Keratinocyte (primary cell): Measurements from ENCODE around the gene PAQR4. TPM values are rescaled to one million over a fixed set of nuclear protein-coding genes. Genes with fewer than 3 reads are reported as not detected.

Experiments used
- DNase-seq: peaks from one replicate; pipeline ENCODE4 v3.0.0-alpha.2; 2011; ENCODE audit warnings: low read depth, missing footprints, low spot score
- FAIRE-seq: peaks from 2 replicates; lab custom pipeline; 2011; peaks lifted over from hg19 to GRCh38; lab: Jason Lieb, UNC
- H2AFZ ChIP-seq: 2 replicates; pipeline ENCODE4 v1.6.0; 2012; ENCODE audit warnings: low read length, control low read depth, inconsistent platforms; ENCODE audit not compliant: control insufficient read depth
- H3K27ac ChIP-seq: 2 replicates; pipeline ENCODE4 v1.5.1; 2011; ENCODE audit warnings: low read length; ENCODE audit not compliant: control insufficient read depth, insufficient read depth
- H3K27me3 ChIP-seq: 3 replicates; pipeline ENCODE4 v1.6.0; 2011; ENCODE audit warnings: low read length; ENCODE audit not compliant: control insufficient read depth, insufficient read depth; ENCODE audit errors: extremely low read depth
- H3K36me3 ChIP-seq, 2 experiments: 2 replicates in 1 of 2; 3 replicates in 1 of 2; pipeline ENCODE4 v1.5.1; 2011; ENCODE audit warnings: low read length in 2 of 2, mild to moderate bottlenecking in 1 of 2; ENCODE audit not compliant: control insufficient read depth in 2 of 2, insufficient read depth in 2 of 2; ENCODE audit errors: extremely low read depth in 1 of 2
- H3K4me1 ChIP-seq: 3 replicates; pipeline ENCODE4 v1.5.1; 2011; ENCODE audit warnings: low read length; ENCODE audit not compliant: control insufficient read depth, insufficient read depth; ENCODE audit errors: extremely low read depth
- H3K4me2 ChIP-seq: 3 replicates; pipeline ENCODE4 v1.6.0; 2011; ENCODE audit warnings: low read depth, low read length; ENCODE audit not compliant: control insufficient read depth, insufficient read depth; ENCODE audit errors: extremely low read depth
- H3K4me3 ChIP-seq, 3 experiments: fragments of 200-600 bp in 1 of 3; sonication (generic) in 1 of 3; 2 replicates in 2 of 3; 3 replicates in 1 of 3; pipeline ENCODE4 v1.5.1; 2011 to 2016; ENCODE audit warnings: low read length in 3 of 3, mild to moderate bottlenecking in 3 of 3, control low read depth in 2 of 3, inconsistent platforms in 1 of 3, low read depth in 1 of 3, mixed read lengths in 1 of 3, mixed run types in 1 of 3, moderate library complexity in 1 of 3; ENCODE audit not compliant: control insufficient read depth in 2 of 3, insufficient read depth in 2 of 3; ENCODE audit errors: extremely low read depth in 1 of 3
- H3K79me2 ChIP-seq: 2 replicates; pipeline ENCODE4 v1.6.0; 2012; ENCODE audit warnings: low read length; ENCODE audit not compliant: control insufficient read depth, insufficient read depth
- H3K9ac ChIP-seq: 3 replicates; pipeline ENCODE4 v1.6.0; 2011; ENCODE audit warnings: low read length; ENCODE audit not compliant: control insufficient read depth, insufficient read depth; ENCODE audit errors: extremely low read depth
- H3K9me1 ChIP-seq: 3 replicates; pipeline ENCODE4 v1.6.0; 2011; ENCODE audit warnings: low read length; ENCODE audit not compliant: control insufficient read depth, insufficient read depth; ENCODE audit errors: extremely low read depth
- H3K9me3 ChIP-seq: 2 replicates; pipeline ENCODE4 v1.5.1; 2012; ENCODE audit warnings: low read depth, low read length; ENCODE audit not compliant: control insufficient read depth
- H4K20me1 ChIP-seq: 3 replicates; pipeline ENCODE4 v1.6.0; 2011; ENCODE audit warnings: low read length; ENCODE audit not compliant: control insufficient read depth, insufficient read depth; ENCODE audit errors: extremely low read depth
- CTCF ChIP-seq, 3 experiments: IDR thresholded peaks in 1 of 3; conservative IDR thresholded peaks in 1 of 3; optimal IDR thresholded peaks in 1 of 3; 2 replicates in 2 of 3; 3 replicates in 1 of 3; pipeline versions ENCODE3 to v1.5.1; 2011; ENCODE audit warnings: low read length in 3 of 3, mild to moderate bottlenecking in 3 of 3, moderate library complexity in 2 of 3, control low read depth in 1 of 3, inconsistent platforms in 1 of 3; ENCODE audit not compliant: insufficient read depth in 2 of 3; ENCODE audit errors: extremely low read depth in 1 of 3
- EZH2 ChIP-seq: IDR thresholded peaks from one replicate; pipeline ENCODE4 v1.6.1; 2012; ENCODE audit warnings: inconsistent platforms, mild to moderate bottlenecking, low read length, moderate library complexity
- dilution Hi-C: fragments of 300-500 bp; cut with MboI; formaldehyde crosslinking; loops from one replicate; pipeline ENCODE4 v1.7.0; 2020; ENCODE audit warnings: low sequenced_read_pairs; ENCODE audit not compliant: extremely low pct_ligation_motif_present
- polyA plus RNA-seq, 5 experiments: library from polyadenylated mRNA; depleted of rRNA in 3 of 5; stranded (reverse) in 3 of 5; stranded (forward) in 1 of 5; unstranded in 1 of 5; fragments of >200 nt; gene quantifications; 1 replicate in 1 of 5; 2 replicates in 3 of 5; 3 replicates in 1 of 5; pipeline versions ENCODE4 v1.2.1 to v1.2.3, GENCODE V29; 2011 to 2012; ENCODE audit warnings: missing spikeins in 2 of 5, low read depth in 1 of 5, low replicate concordance in 1 of 5

PAQR4 gene
- polyA plus RNA-seq, 1 donor (not counting 4 experiments of a cell fraction or from before 2014, with no cell fraction given), result 16.8 TPM

GRCh38 chr16:3008690-3009037, 39.5 kb downstream of the PAQR4 start:
- Histone ChIP-seq H3K36me3 (no peaks in the 10 kb centered on the region), H3K79me2 (no peaks in the 10 kb centered on the region), H3K27ac (no peak overlapping the region), H2AFZ (no peak overlapping the region), H3K4me3 (no peak overlapping the region), H4K20me1 (no peaks in the 10 kb centered on the region), H3K4me1 (peaks cover 14% of the 10 kb centered on the region), H3K9me3 (no peaks in the 10 kb centered on the region), H3K4me2 (no peak overlapping the region), H3K27me3 (peaks cover 27% of the 10 kb centered on the region), H3K9me1 (no peaks in the 10 kb centered on the region), H3K9ac (no peak overlapping the region)
- DNase-seq (no peak), FAIRE-seq (no peak)
- dilution Hi-C loops, result no loop called here
- no peak for TF ChIP-seq EZH2
- no peak for TF ChIP-seq CTCF (optimal IDR thresholded peaks at IDR 0.05 in 1 of 3, IDR thresholded peaks at IDR 0.05 in 1 of 3, conservative IDR thresholded peaks at IDR 0.05 in 1 of 3; ENCODE audit: extremely low read depth in 1 of 3, insufficient read depth in 2 of 3, low read length in 3 of 3)

- H3K4me2 ChIP-seq, result peak overlapping the region; percentile 10
- no peak overlapping the region for H3K27ac ChIP-seq
- no peaks in the 10 kb centered on the region for H3K79me2 ChIP-seq
- dilution Hi-C loops, result no loop called here
- FAIRE-seq, result no peak
- H3K4me3 ChIP-seq, result no peak overlapping the region
- DNase-seq, result no peak
- no peaks in the 10 kb centered on the region for H3K9me3 ChIP-seq
- TF ChIP-seq CTCF (optimal IDR thresholded peaks at IDR 0.05 in 1 of 3, IDR thresholded peaks at IDR 0.05 in 1 of 3, conservative IDR thresholded peaks at IDR 0.05 in 1 of 3; ENCODE audit: extremely low read depth in 1 of 3, insufficient read depth in 2 of 3, low read length in 3 of 3) (no peak), EZH2 (no peak)
- peaks cover 35% of the 10 kb centered on the region for H3K27me3 ChIP-seq
- H3K36me3 ChIP-seq, result no peaks in the 10 kb centered on the region
- no peak overlapping the region for H3K9ac ChIP-seq
- H4K20me1 ChIP-seq, result no peaks in the 10 kb centered on the region
- no peaks in the 10 kb centered on the region for H3K9me1 ChIP-seq
- H3K4me1 ChIP-seq, result peaks cover 14% of the 10 kb centered on the region
- H2AFZ ChIP-seq, result no peak overlapping the region
Measured at GRCh38 chr16:3009568-3010390, 40.6 kb downstream of the PAQR4 start.
